Endothelial cell of umbilical vein (primary cell): ENCODE measurements around the gene CCDC185.

ENCODE experiments used
- EZH2 ChIP-seq: IDR thresholded peaks from 2 replicates; pipeline ENCODE4 v1.6.1; 2012; ENCODE audit warnings: borderline replicate concordance, low read depth, mild to moderate bottlenecking, moderate library complexity, low read length, inconsistent platforms; ENCODE audit not compliant: severe bottlenecking
- FOS ChIP-seq: IDR thresholded peaks from 2 replicates; pipeline ENCODE4 v1.6.1; 2011; ENCODE audit warnings: mild to moderate bottlenecking, low read length, moderate library complexity, borderline replicate concordance; ENCODE audit not compliant: insufficient read depth
- JUN ChIP-seq: IDR thresholded peaks from 2 replicates; pipeline ENCODE4 v1.6.1; 2011; ENCODE audit warnings: borderline replicate concordance, low read depth; ENCODE audit not compliant: insufficient read length, insufficient read depth
- MYC ChIP-seq: IDR thresholded peaks from one replicate; pipeline ENCODE4 v1.6.1; 2011; ENCODE audit warnings: mild to moderate bottlenecking, low read depth, low read length
- POLR2A ChIP-seq: IDR thresholded peaks from 2 replicates; pipeline ENCODE4 v1.6.1; 2012; ENCODE audit warnings: low read depth, mild to moderate bottlenecking, control low read depth, low read length
- POLR2AphosphoS5 ChIP-seq: IDR thresholded peaks from 2 replicates; pipeline ENCODE4 v1.6.1; 2012; ENCODE audit warnings: low read depth, mild to moderate bottlenecking, control low read depth, low read length, moderate library complexity; ENCODE audit not compliant: insufficient read depth
- TF ChIP-seq, protein P1 (sequence below), 2 donors: IDR thresholded peaks; 1 replicate in 1 of 2; 2 replicates in 1 of 2; pipeline ENCODE4 v1.5.1; 2011; ENCODE audit warnings: low read length in 2 of 2, mild to moderate bottlenecking in 2 of 2, moderate library complexity in 2 of 2, control low read depth in 1 of 2, inconsistent platforms in 1 of 2, low read depth in 1 of 2; ENCODE audit not compliant: insufficient read depth in 1 of 2; ENCODE audit errors: extremely low read depth in 1 of 2
- TF ChIP-seq, protein P2 (sequence below): IDR thresholded peaks from 2 replicates; pipeline ENCODE4 v1.6.1; 2011; ENCODE audit not compliant: insufficient read depth, insufficient read length

- TF ChIP-seq MYC: no peak
- TF ChIP-seq, protein P1, sequence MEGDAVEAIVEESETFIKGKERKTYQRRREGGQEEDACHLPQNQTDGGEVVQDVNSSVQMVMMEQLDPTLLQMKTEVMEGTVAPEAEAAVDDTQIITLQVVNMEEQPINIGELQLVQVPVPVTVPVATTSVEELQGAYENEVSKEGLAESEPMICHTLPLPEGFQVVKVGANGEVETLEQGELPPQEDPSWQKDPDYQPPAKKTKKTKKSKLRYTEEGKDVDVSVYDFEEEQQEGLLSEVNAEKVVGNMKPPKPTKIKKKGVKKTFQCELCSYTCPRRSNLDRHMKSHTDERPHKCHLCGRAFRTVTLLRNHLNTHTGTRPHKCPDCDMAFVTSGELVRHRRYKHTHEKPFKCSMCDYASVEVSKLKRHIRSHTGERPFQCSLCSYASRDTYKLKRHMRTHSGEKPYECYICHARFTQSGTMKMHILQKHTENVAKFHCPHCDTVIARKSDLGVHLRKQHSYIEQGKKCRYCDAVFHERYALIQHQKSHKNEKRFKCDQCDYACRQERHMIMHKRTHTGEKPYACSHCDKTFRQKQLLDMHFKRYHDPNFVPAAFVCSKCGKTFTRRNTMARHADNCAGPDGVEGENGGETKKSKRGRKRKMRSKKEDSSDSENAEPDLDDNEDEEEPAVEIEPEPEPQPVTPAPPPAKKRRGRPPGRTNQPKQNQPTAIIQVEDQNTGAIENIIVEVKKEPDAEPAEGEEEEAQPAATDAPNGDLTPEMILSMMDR (IDR thresholded peaks at IDR 0.05; ENCODE audit: extremely low read depth in 1 of 2, insufficient read depth in 1 of 2, low read depth in 1 of 2, low read length in 2 of 2): no peak
- no peak for TF ChIP-seq FOS
- TF ChIP-seq POLR2A: no peak
- no peak for TF ChIP-seq EZH2
- no peak for TF ChIP-seq POLR2AphosphoS5
- TF ChIP-seq JUN: no peak
- TF ChIP-seq, protein P2, sequence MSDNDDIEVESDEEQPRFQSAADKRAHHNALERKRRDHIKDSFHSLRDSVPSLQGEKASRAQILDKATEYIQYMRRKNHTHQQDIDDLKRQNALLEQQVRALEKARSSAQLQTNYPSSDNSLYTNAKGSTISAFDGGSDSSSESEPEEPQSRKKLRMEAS: no peak
These were observed 48.7 kb upstream of the CCDC185 start for GRCh38 chr1:223344491-223344890.
